GM12878 (cell line): Measurements from ENCODE around the gene CASP10. TPM values are rescaled to one million over a fixed set of nuclear protein-coding genes. Genes with fewer than 3 reads are reported as not detected.

Experiments
- ATAC-seq: fragments of 200-7000 bp; cut with Tn5 transposase; 3 replicates; pipeline ENCODE4 v1.9.1; 2020; ENCODE audit warnings: mild to moderate bottlenecking, moderate library complexity
- BruUV-seq: library from RNA; stranded (reverse); fragments of 400-500 nt; replicated peaks from 2 replicates; lab custom pipeline; 2021; lab: Mats Ljungman, UMichigan
- CTCF ChIA-PET: fragments of 300-600 bp; sonication (Branson Sonifier 250); formaldehyde crosslinking; extraction: SDS; loops from one replicate; lab custom pipeline; 2021; ENCODE audit warnings: inconsistent platforms; lab: Yijun Ruan, JAX
- POLR2A ChIA-PET: fragments of 350-600 bp; formaldehyde crosslinking; extraction: SDS; loops from one replicate; lab custom pipeline; 2021; ENCODE audit warnings: inconsistent platforms; lab: Charles Lee
- RAD21 ChIA-PET: fragments of 300-600 bp; sonication (Branson Sonifier 250); formaldehyde crosslinking; loops from one replicate; lab custom pipeline; 2023; ENCODE audit warnings: antibody characterized with exemption; ENCODE audit not compliant: unreplicated experiment; lab: Charles Lee
- SMC1A ChIA-PET: fragments of 300-600 bp; sonication (Branson Sonifier 250); formaldehyde crosslinking; loops from one replicate; lab custom pipeline; 2023; ENCODE audit not compliant: unreplicated experiment, uncharacterized antibody; lab: Charles Lee
- DNase-seq: peaks from one replicate; pipeline ENCODE4 v3.0.0-alpha.2; 2011; ENCODE audit warnings: low read depth, low spot score
- FAIRE-seq: peaks from 3 replicates; lab custom pipeline; 2011; peaks lifted over from hg19 to GRCh38; lab: Jason Lieb, UNC
- H2AFZ ChIP-seq: 2 replicates; pipeline ENCODE4 v1.6.0; 2011; ENCODE audit warnings: low read depth, low read length, control low read depth; ENCODE audit not compliant: control insufficient read depth
- H3K27ac ChIP-seq: 2 replicates; pipeline ENCODE4 v1.5.1; 2011; ENCODE audit warnings: control low read depth; ENCODE audit not compliant: control insufficient read depth, insufficient read depth
- H3K27me3 ChIP-seq, 2 experiments: replicated peaks in 1 of 2; 2 replicates each; pipeline versions ENCODE4 v1.6.0 to v1.6.1; 2011; ENCODE audit warnings: low read length in 1 of 2; ENCODE audit not compliant: control insufficient read depth in 2 of 2, insufficient read depth in 2 of 2
- H3K36me3 ChIP-seq, 2 experiments: 2 replicates each; pipeline ENCODE4 v1.5.1; 2011; ENCODE audit warnings: low read length in 1 of 2; ENCODE audit not compliant: control insufficient read depth in 2 of 2, insufficient read depth in 2 of 2
- H3K4me1 ChIP-seq: 2 replicates; pipeline ENCODE4 v1.6.1; 2011; ENCODE audit warnings: mild to moderate bottlenecking, low read length, moderate library complexity, mixed read lengths; ENCODE audit not compliant: control insufficient read depth, insufficient read depth
- H3K4me2 ChIP-seq: 2 replicates; pipeline ENCODE4 v1.6.0; 2011; ENCODE audit warnings: control low read depth; ENCODE audit not compliant: control insufficient read depth, insufficient read depth
- H3K4me3 ChIP-seq: fragments of 200-600 bp; sonication (generic); 2 replicates; pipeline ENCODE4 v1.5.1; 2016
- H3K79me2 ChIP-seq: 2 replicates; pipeline ENCODE4 v1.6.0; 2011; ENCODE audit warnings: low read length; ENCODE audit not compliant: control insufficient read depth, insufficient read depth
- H3K9ac ChIP-seq: 2 replicates; pipeline ENCODE4 v1.8.0; 2011; ENCODE audit warnings: low read length, control low read depth, mixed read lengths; ENCODE audit not compliant: control insufficient read depth, insufficient read depth
- H3K9me3 ChIP-seq: replicated peaks from 3 replicates; pipeline ENCODE4 v1.5.1; 2011; ENCODE audit warnings: mild to moderate bottlenecking, low read length; ENCODE audit not compliant: control insufficient read depth, insufficient read depth
- H4K20me1 ChIP-seq: 2 replicates; pipeline ENCODE4 v1.6.0; 2011; ENCODE audit not compliant: control insufficient read depth, insufficient read depth
- CREM ChIP-seq: IDR thresholded peaks from 2 replicates; pipeline ENCODE4 v1.6.1; 2014; ENCODE audit warnings: antibody characterized with exemption, low read depth
- EGR1 ChIP-seq, 2 experiments: IDR thresholded peaks; 1 replicate in 1 of 2; 2 replicates in 1 of 2; pipeline ENCODE4 v1.6.1; 2011 to 2012; ENCODE audit warnings: low read depth in 2 of 2, low read length in 2 of 2, borderline replicate concordance in 1 of 2, mild to moderate bottlenecking in 1 of 2, moderate library complexity in 1 of 2
- HDGF ChIP-seq: fragments of 450-650 bp; IDR thresholded peaks from 2 replicates; pipeline ENCODE4 v1.6.1; 2016; ENCODE audit warnings: antibody characterized with exemption
- IKZF1 ChIP-seq: fragments of 450-650 bp; conservative IDR thresholded peaks from 2 replicates; pipeline ENCODE4 v1.6.1; 2017; ENCODE audit warnings: antibody characterized with exemption, mild to moderate bottlenecking
- KAT2A ChIP-seq: conservative IDR thresholded peaks from 2 replicates; pipeline ENCODE4 v1.6.1; 2011; ENCODE audit warnings: low read depth, low read length; ENCODE audit not compliant: control insufficient read depth
- MXI1 ChIP-seq: fragments of 150-350 bp; IDR thresholded peaks from 2 replicates; pipeline ENCODE4 v1.6.1; 2011; ENCODE audit warnings: low read depth, mild to moderate bottlenecking, inconsistent platforms, low read length, improper control_type of control experiment
- NBN ChIP-seq: fragments of 450-650 bp; IDR thresholded peaks from 2 replicates; pipeline ENCODE4 v1.6.1; 2016
- PML ChIP-seq: IDR thresholded peaks from 2 replicates; pipeline ENCODE4 v1.6.1; 2012; ENCODE audit warnings: low read length, inconsistent platforms
- POLR2A ChIP-seq: IDR thresholded peaks from 2 replicates; pipeline ENCODE4 v1.6.1; 2011; ENCODE audit warnings: low read depth, mild to moderate bottlenecking, low read length
- RELA ChIP-seq: fragments of 450-650 bp; IDR thresholded peaks from 2 replicates; pipeline ENCODE4 v1.8.0; 2014; ENCODE audit warnings: borderline replicate concordance; ENCODE audit not compliant: partially characterized antibody
- SMARCA5 ChIP-seq: fragments of 450-650 bp; IDR thresholded peaks from 2 replicates; pipeline ENCODE4 v1.6.1; 2017; ENCODE audit warnings: mild to moderate bottlenecking
- WRNIP1 ChIP-seq: IDR thresholded peaks from 2 replicates; pipeline ENCODE4 v1.6.1; 2011; ENCODE audit warnings: low read depth, low read length, improper control_type of control experiment, borderline replicate concordance
- YBX1 ChIP-seq: fragments of 450-650 bp; IDR thresholded peaks from 2 replicates; pipeline ENCODE4 v1.6.1; 2016; ENCODE audit warnings: antibody characterized with exemption
- YY1 ChIP-seq: IDR thresholded peaks from 2 replicates; pipeline ENCODE4 v1.6.1; 2011; ENCODE audit warnings: low read depth, mild to moderate bottlenecking, low read length
- ZNF384 ChIP-seq: IDR thresholded peaks from 2 replicates; pipeline ENCODE4 v1.6.1; 2012; ENCODE audit warnings: low read depth, mild to moderate bottlenecking, low read length, improper control_type of control experiment, borderline replicate concordance
- ZNF592 ChIP-seq: fragments of 450-650 bp; IDR thresholded peaks from 2 replicates; pipeline ENCODE4 v1.6.1; 2017; ENCODE audit warnings: mild to moderate bottlenecking, moderate library complexity
- WGBS: methylation state at CpG from one replicate; pipeline ENCODE4 v1.1.6; 2016; ENCODE audit warnings: low lambda C conversion rate; ENCODE audit not compliant: insufficient replicate concordance, insufficient coverage; ENCODE audit errors: missing lambda C conversion rate; 5-methylcytosine and 5-hydroxymethylcytosine counted together
- in situ Hi-C: fragments of 300-500 bp; cut with MboI; formaldehyde crosslinking; loops from 9 replicates; pipeline ENCODE4 v1.14.3; 2018; ENCODE audit warnings: mixed read lengths
- intact Hi-C: fragments of 100-400 bp; cut with micrococcal nuclease; formaldehyde crosslinking; loops from one replicate; pipeline ENCODE4 v1.14.2; 2022; ENCODE audit not compliant: unreplicated experiment
- polyA plus RNA-seq, 11 experiments: library from polyadenylated mRNA; depleted of rRNA in 4 of 11; unstranded in 6 of 11; stranded (reverse) in 5 of 11; fragments of >200 nt; fragmentation: Nextera tagmentation in 4 of 11; fragmentation: Illumina TruSeq in 1 of 11; extraction: Ambion mirVana in 4 of 11; extraction: Trizol in 1 of 11; gene quantifications; 1 replicate in 1 of 11; 2 replicates in 10 of 11; pipeline versions ENCODE4 v1.2.1 to v1.2.3, GENCODE V29; 2011 to 2016; ENCODE audit warnings: inconsistent platforms in 2 of 11, missing spikeins in 2 of 11, low read depth in 1 of 11
- total RNA-seq, 4 experiments: library from RNA; depleted of rRNA in 3 of 4; stranded (reverse); fragments of >200 nt in 3 of 4; fragmentation: Illumina TruSeq in 1 of 4; extraction: Trizol in 1 of 4; gene quantifications; 2 replicates each; pipeline versions ENCODE4 v1.2.1 to v1.2.3, GENCODE V29; 2013 to 2021

CASP10 gene
- total and polyA plus RNA-seq, 10 of the 15 experiments (the other 5 are each of a cell fraction or from before 2014, with no cell fraction given), result 7.2 to 14.1 (median 10.8) TPM

GRCh38 chr2:201271917-201272316 is 89.0 kb downstream of the CASP10 start:
- H4K20me1 ChIP-seq, result no peaks in the 10 kb centered on the region
- RAD21 ChIA-PET, result no interaction called here
- no peak overlapping the region for H3K27ac ChIP-seq
- no TSS peak for BruUV-seq
- no peaks in the 10 kb centered on the region for H3K27me3 ChIP-seq
- no peaks in the 10 kb centered on the region for H3K9me3 ChIP-seq
- no peak overlapping the region for H2AFZ ChIP-seq
- H3K36me3 ChIP-seq, result peaks cover 2 to 20% of the 10 kb centered on the region in 2 experiments
- 88% methylated on average over 2 of the region's 2 CpGs for WGBS
- DNase-seq (no peak), FAIRE-seq (peak; percentile 59), ATAC-seq (no peak)
- CTCF ChIA-PET, result no interaction called here
- SMC1A ChIA-PET, result no interaction called here
- no peak overlapping the region for H3K4me2 ChIP-seq
- intact Hi-C loops, result no loop called here
- POLR2A ChIA-PET, result no interaction called here
- in situ Hi-C loops, result no loop called here
- no peak overlapping the region for H3K4me3 ChIP-seq
- H3K79me2 ChIP-seq, result no peaks in the 10 kb centered on the region
- no peak overlapping the region for H3K9ac ChIP-seq
- TF ChIP-seq HDGF (peak; percentile 62; the same call in 1 of the 2 replicates), KAT2A (no peak)
- H3K4me1 ChIP-seq, result no peaks in the 10 kb centered on the region

- Histone ChIP-seq H3K4me1 (no peaks in the 10 kb centered on the region), H3K4me3 (no peak overlapping the region), H3K27ac (no peak overlapping the region), H3K9me3 (no peaks in the 10 kb centered on the region), H3K36me3 (peaks cover 0 to 20% of the 10 kb centered on the region in 2 experiments), H3K4me2 (no peak overlapping the region), H4K20me1 (no peaks in the 10 kb centered on the region), H3K9ac (no peak overlapping the region), H3K79me2 (no peaks in the 10 kb centered on the region), H2AFZ (no peak overlapping the region)
- BruUV-seq, result no TSS peak
- no peak for FAIRE-seq
- ChIA-PET RAD21 (no interaction called here), POLR2A (interaction anchor here (1.4 kb wide), 1 partner anchor 9 kb away, joined by 4 read pairs; no protein-coding TSS in a partner anchor), CTCF (interaction anchor here (0.9 kb wide), 1 partner anchor 84 kb away, joined by 3 read pairs; no protein-coding TSS in a partner anchor)
- 94% methylated on average over 9 of the region's 9 CpGs for WGBS
- no peak for DNase-seq
- in situ Hi-C loops, result no loop called here
- TF ChIP-seq POLR2A (no peak), EGR1 (IDR thresholded peaks at IDR 0.05; ENCODE audit: borderline replicate concordance in 1 of 2, low read depth in 2 of 2, low read length in 2 of 2) (no peak), YY1 (no peak), NBN (no peak), ZNF384 (no peak), IKZF1 (no peak), YBX1 (no peak), WRNIP1 (no peak), CREM (no peak), PML (no peak), SMARCA5 (no peak), RELA (no peak), MXI1 (no peak), ZNF592 (no peak)
- TF ChIP-seq, all 136 proteins: peak for 0
- SMC1A ChIA-PET, result interaction anchor here (0.8 to 2.4 kb wide), 4 partner anchors 8 to 90 kb away, joined by 3 to 10 read pairs (median 4); no protein-coding TSS in a partner anchor
- no peak for ATAC-seq
- intact Hi-C loops, result no loop called here
- no peaks in the 10 kb centered on the region for H3K27me3 ChIP-seq
Measured at GRCh38 chr2:201273330-201273983, 90.5 kb downstream of the CASP10 start.
